Endothelial cell of umbilical vein (primary cell): ENCODE results near the gene DUSP18. TPM values are rescaled to one million over a fixed set of nuclear protein-coding genes. Genes with fewer than 3 reads are reported as not detected.

ENCODE experiments used
- BruUV-seq: library from RNA; stranded (reverse); fragments of 400-500 nt; replicated peaks from 2 replicates; lab custom pipeline; 2021; lab: Mats Ljungman, UMichigan
- CTCF ChIA-PET: fragments of 300-600, 350-600 bp; sonication (Branson Sonifier 250); formaldehyde crosslinking; loops from one replicate; lab custom pipeline; 2021; ENCODE audit warnings: antibody characterized with exemption, inconsistent platforms; lab: Charles Lee
- POLR2A ChIA-PET: fragments of 300-600, 350-600 bp; sonication (Branson Sonifier 250); formaldehyde crosslinking; loops from one replicate; lab custom pipeline; 2021; ENCODE audit warnings: antibody characterized with exemption, inconsistent platforms; lab: Charles Lee
- DNase-seq: peaks from one replicate; pipeline ENCODE4 v3.0.0-alpha.2; 2011; ENCODE audit warnings: low read depth, low spot score
- FAIRE-seq: peaks from 2 replicates; lab custom pipeline; 2011; peaks lifted over from hg19 to GRCh38; lab: Jason Lieb, UNC
- H2AFZ ChIP-seq: 2 replicates; pipeline ENCODE4 v1.6.0; 2012; ENCODE audit warnings: low read depth, low read length, control low read depth, inconsistent platforms
- H3K27ac ChIP-seq: 2 replicates; pipeline ENCODE4 v1.5.1; 2011; ENCODE audit warnings: low read depth, mild to moderate bottlenecking, control low read depth, low read length, moderate library complexity; ENCODE audit not compliant: insufficient read depth
- H3K27me3 ChIP-seq, 2 experiments: 2 replicates each; pipeline versions ENCODE4 v1.6.0 to v1.6.1; 2011; ENCODE audit warnings: low read length in 2 of 2, mixed read lengths in 1 of 2; ENCODE audit not compliant: control insufficient read depth in 2 of 2, insufficient read depth in 2 of 2
- H3K36me3 ChIP-seq, 2 experiments: 2 replicates in 1 of 2; 3 replicates in 1 of 2; pipeline ENCODE4 v1.5.1; 2011; ENCODE audit warnings: low read length in 2 of 2, mild to moderate bottlenecking in 1 of 2, moderate library complexity in 1 of 2; ENCODE audit not compliant: control insufficient read depth in 2 of 2, insufficient read depth in 2 of 2; ENCODE audit errors: extremely low read depth in 1 of 2
- H3K4me1 ChIP-seq: 3 replicates; pipeline ENCODE4 v1.5.1; 2011; ENCODE audit warnings: mild to moderate bottlenecking, low read length; ENCODE audit not compliant: control insufficient read depth, insufficient read depth; ENCODE audit errors: extremely low read depth
- H3K4me2 ChIP-seq: 2 replicates; pipeline ENCODE4 v1.6.1; 2011; ENCODE audit warnings: low read length, control low read depth, mixed read lengths; ENCODE audit not compliant: insufficient read depth
- H3K4me3 ChIP-seq, 3 experiments: fragments of 200-600 bp in 1 of 3; sonication (generic), shearing (Covaris generic) in 1 of 3; replicated peaks in 1 of 3; 2 replicates each; pipeline ENCODE4 v1.5.1; 2011 to 2016; ENCODE audit warnings: control low read depth in 3 of 3, low read length in 3 of 3, mild to moderate bottlenecking in 2 of 3, inconsistent platforms in 1 of 3, low read depth in 1 of 3, moderate library complexity in 1 of 3; ENCODE audit not compliant: insufficient read depth in 1 of 3
- H3K79me2 ChIP-seq: 2 replicates; pipeline ENCODE4 v1.6.0; 2012; ENCODE audit warnings: low read length, inconsistent platforms; ENCODE audit not compliant: control insufficient read depth, insufficient read depth
- H3K9ac ChIP-seq: replicated peaks from 2 replicates; pipeline ENCODE3; 2011; ENCODE audit warnings: low read length, control low read depth; ENCODE audit not compliant: insufficient read depth; ENCODE audit errors: extremely low read depth
- H3K9me1 ChIP-seq: replicated peaks from 3 replicates; pipeline ENCODE4 v1.6.0; 2011; ENCODE audit warnings: mild to moderate bottlenecking, low read length; ENCODE audit not compliant: control insufficient read depth, insufficient read depth; ENCODE audit errors: extremely low read depth
- H3K9me3 ChIP-seq: replicated peaks from 2 replicates; pipeline ENCODE4 v1.5.1; 2012; ENCODE audit warnings: low read length, inconsistent platforms; ENCODE audit not compliant: control insufficient read depth, insufficient read depth
- H4K20me1 ChIP-seq: replicated peaks from 2 replicates; pipeline ENCODE3; 2011; ENCODE audit warnings: mild to moderate bottlenecking, low read length; ENCODE audit not compliant: control insufficient read depth, insufficient read depth; ENCODE audit errors: extremely low read depth
- EZH2 ChIP-seq: IDR thresholded peaks from 2 replicates; pipeline ENCODE4 v1.6.1; 2012; ENCODE audit warnings: borderline replicate concordance, low read depth, mild to moderate bottlenecking, moderate library complexity, low read length, inconsistent platforms; ENCODE audit not compliant: severe bottlenecking
- FOS ChIP-seq: IDR thresholded peaks from 2 replicates; pipeline ENCODE4 v1.6.1; 2011; ENCODE audit warnings: mild to moderate bottlenecking, low read length, moderate library complexity, borderline replicate concordance; ENCODE audit not compliant: insufficient read depth
- GATA2 ChIP-seq: IDR thresholded peaks from 2 replicates; pipeline ENCODE4 v1.7.0; 2011; ENCODE audit warnings: low read depth, mild to moderate bottlenecking, moderate library complexity, mixed read lengths, low read length; ENCODE audit not compliant: insufficient read length, insufficient read depth
- JUN ChIP-seq: IDR thresholded peaks from 2 replicates; pipeline ENCODE4 v1.6.1; 2011; ENCODE audit warnings: borderline replicate concordance, low read depth; ENCODE audit not compliant: insufficient read length, insufficient read depth
- MYC ChIP-seq: IDR thresholded peaks from one replicate; pipeline ENCODE4 v1.6.1; 2011; ENCODE audit warnings: mild to moderate bottlenecking, low read depth, low read length
- POLR2A ChIP-seq: IDR thresholded peaks from 2 replicates; pipeline ENCODE4 v1.6.1; 2012; ENCODE audit warnings: low read depth, mild to moderate bottlenecking, control low read depth, low read length
- POLR2AphosphoS5 ChIP-seq: IDR thresholded peaks from 2 replicates; pipeline ENCODE4 v1.6.1; 2012; ENCODE audit warnings: low read depth, mild to moderate bottlenecking, control low read depth, low read length, moderate library complexity; ENCODE audit not compliant: insufficient read depth
- dilution Hi-C: fragments of 300-500 bp; cut with MboI; formaldehyde crosslinking; loops from one replicate; pipeline ENCODE4 v1.15.0; 2019; ENCODE audit warnings: low sequenced_read_pairs; ENCODE audit not compliant: extremely low pct_ligation_motif_present
- intact Hi-C: fragments of 100-400 bp; cut with micrococcal nuclease; formaldehyde crosslinking; loops from one replicate; pipeline ENCODE4 v1.10.0; 2022
- polyA plus RNA-seq, 4 experiments: library from polyadenylated mRNA; depleted of rRNA in 3 of 4; stranded (reverse) in 3 of 4; unstranded in 1 of 4; fragments of >200 nt; gene quantifications; 2 replicates each; pipeline versions ENCODE4 v1.2.1 to v1.2.3, GENCODE V29; 2011 to 2012; ENCODE audit warnings: missing spikeins in 1 of 4
- total RNA-seq: library from RNA; stranded (reverse); gene quantifications from 2 replicates; pipeline ENCODE4 v1.2.3, GENCODE V29; 2021
- TF ChIP-seq, protein P1 (sequence below), 2 donors: IDR thresholded peaks; 1 replicate in 1 of 2; 2 replicates in 1 of 2; pipeline ENCODE4 v1.5.1; 2011; ENCODE audit warnings: low read length in 2 of 2, mild to moderate bottlenecking in 2 of 2, moderate library complexity in 2 of 2, control low read depth in 1 of 2, inconsistent platforms in 1 of 2, low read depth in 1 of 2; ENCODE audit not compliant: insufficient read depth in 1 of 2; ENCODE audit errors: extremely low read depth in 1 of 2
- TF ChIP-seq, protein P2 (sequence below): IDR thresholded peaks from 2 replicates; pipeline ENCODE4 v1.6.1; 2011; ENCODE audit not compliant: insufficient read depth, insufficient read length

The DUSP18 gene
- total and polyA plus RNA-seq, 2 donors (not counting 3 experiments of a cell fraction or from before 2014, with no cell fraction given), result 18.3 to 30.1 TPM

DNA sequence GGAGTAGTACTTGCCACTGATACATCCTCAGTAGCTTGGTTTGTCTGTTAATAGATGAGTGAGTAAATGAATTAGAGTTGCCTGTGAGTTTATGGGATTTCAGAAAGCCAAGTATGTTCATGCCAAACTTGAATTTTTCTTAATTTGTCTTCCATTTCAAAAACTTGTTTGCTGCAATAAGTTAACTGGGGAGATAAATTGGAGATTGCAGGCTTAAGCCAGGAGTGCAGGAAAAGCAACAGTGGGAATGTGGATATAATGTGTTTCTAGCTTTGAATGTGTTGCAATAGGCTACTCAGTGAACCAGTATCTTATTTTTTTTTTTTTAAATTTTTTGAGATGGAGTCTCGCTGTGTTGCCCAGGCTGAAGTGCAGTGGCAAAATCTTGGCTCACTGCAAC lies 35.2 kb upstream of the DUSP18 start:
- FAIRE-seq, result no peak
- no peak for DNase-seq
- no TSS peak for BruUV-seq
- dilution Hi-C loops (no loop called here), intact Hi-C loops (no loop called here)
- POLR2A ChIA-PET, result interaction anchor here (0.7 kb wide), 1 partner anchor 22 kb away, joined by 3 read pairs; no protein-coding TSS in a partner anchor
- CTCF ChIA-PET, result interaction anchor here (1.1 to 2.4 kb wide), 3 partner anchors 25 to 68 kb away, joined by 3 to 12 read pairs (median 3); no protein-coding TSS in a partner anchor
- H3K27me3 ChIP-seq, result no peaks in the 10 kb centered on the region
- H3K79me2 ChIP-seq, result no peaks in the 10 kb centered on the region
- no peaks in the 10 kb centered on the region for H3K4me1 ChIP-seq
- no peak for TF ChIP-seq JUN
- no peak for TF ChIP-seq FOS
- TF ChIP-seq POLR2AphosphoS5, result no peak
- TF ChIP-seq, protein P1, sequence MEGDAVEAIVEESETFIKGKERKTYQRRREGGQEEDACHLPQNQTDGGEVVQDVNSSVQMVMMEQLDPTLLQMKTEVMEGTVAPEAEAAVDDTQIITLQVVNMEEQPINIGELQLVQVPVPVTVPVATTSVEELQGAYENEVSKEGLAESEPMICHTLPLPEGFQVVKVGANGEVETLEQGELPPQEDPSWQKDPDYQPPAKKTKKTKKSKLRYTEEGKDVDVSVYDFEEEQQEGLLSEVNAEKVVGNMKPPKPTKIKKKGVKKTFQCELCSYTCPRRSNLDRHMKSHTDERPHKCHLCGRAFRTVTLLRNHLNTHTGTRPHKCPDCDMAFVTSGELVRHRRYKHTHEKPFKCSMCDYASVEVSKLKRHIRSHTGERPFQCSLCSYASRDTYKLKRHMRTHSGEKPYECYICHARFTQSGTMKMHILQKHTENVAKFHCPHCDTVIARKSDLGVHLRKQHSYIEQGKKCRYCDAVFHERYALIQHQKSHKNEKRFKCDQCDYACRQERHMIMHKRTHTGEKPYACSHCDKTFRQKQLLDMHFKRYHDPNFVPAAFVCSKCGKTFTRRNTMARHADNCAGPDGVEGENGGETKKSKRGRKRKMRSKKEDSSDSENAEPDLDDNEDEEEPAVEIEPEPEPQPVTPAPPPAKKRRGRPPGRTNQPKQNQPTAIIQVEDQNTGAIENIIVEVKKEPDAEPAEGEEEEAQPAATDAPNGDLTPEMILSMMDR (IDR thresholded peaks at IDR 0.05; ENCODE audit: extremely low read depth in 1 of 2, insufficient read depth in 1 of 2, low read depth in 1 of 2, low read length in 2 of 2), result no peak
- TF ChIP-seq, protein P2, sequence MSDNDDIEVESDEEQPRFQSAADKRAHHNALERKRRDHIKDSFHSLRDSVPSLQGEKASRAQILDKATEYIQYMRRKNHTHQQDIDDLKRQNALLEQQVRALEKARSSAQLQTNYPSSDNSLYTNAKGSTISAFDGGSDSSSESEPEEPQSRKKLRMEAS, result no peak
- no peak for TF ChIP-seq POLR2A
- no peak for TF ChIP-seq GATA2
- TF ChIP-seq MYC, result no peak
- TF ChIP-seq EZH2, result no peak
- H3K9me3 ChIP-seq, result no peaks in the 10 kb centered on the region
- no peaks in the 10 kb centered on the region for H3K36me3 ChIP-seq
- no peak overlapping the region for H2AFZ ChIP-seq
- no peak overlapping the region for H3K27ac ChIP-seq
- no peak overlapping the region for H3K4me2 ChIP-seq
- no peak overlapping the region for H3K9ac ChIP-seq
- no peaks in the 10 kb centered on the region for H3K9me1 ChIP-seq
- no peaks in the 10 kb centered on the region for H4K20me1 ChIP-seq
- H3K4me3 ChIP-seq, result no peak overlapping the region
